Effector memory CD4-positive, alpha-beta T cell (primary cell): ENCODE data around the gene SLC41A3.

Experiments used
- DNase-seq, 3 donors: peaks; one replicate each; pipeline ENCODE4 v3.0.0-alpha.2; 2020
- H3K27ac ChIP-seq: 2 replicates; pipeline ENCODE4 v1.7.0; 2013; ENCODE audit warnings: mild to moderate bottlenecking, low read length, moderate library complexity; ENCODE audit not compliant: insufficient read depth, poor library complexity, severe bottlenecking
- H3K27me3 ChIP-seq: replicated peaks from 2 replicates; pipeline ENCODE4 v1.7.0; 2013; ENCODE audit warnings: mild to moderate bottlenecking, low read length; ENCODE audit not compliant: insufficient read depth, control insufficient read depth, poor library complexity, severe bottlenecking
- H3K36me3 ChIP-seq: 2 replicates; pipeline ENCODE4 v1.7.0; 2013; ENCODE audit warnings: mild to moderate bottlenecking, low read length, moderate library complexity; ENCODE audit not compliant: control insufficient read depth, insufficient read depth
- H3K4me1 ChIP-seq: 2 replicates; pipeline ENCODE4 v1.7.0; 2013; ENCODE audit warnings: low read length, mild to moderate bottlenecking; ENCODE audit not compliant: control insufficient read depth, insufficient read depth, poor library complexity, severe bottlenecking
- H3K4me3 ChIP-seq: 2 replicates; pipeline ENCODE4 v1.7.0; 2013; ENCODE audit warnings: low read length, low read depth, mild to moderate bottlenecking; ENCODE audit not compliant: insufficient read depth, poor library complexity, severe bottlenecking
- H3K9me3 ChIP-seq: 2 replicates; pipeline ENCODE4 v1.7.0; 2013; ENCODE audit warnings: mild to moderate bottlenecking, low read length, moderate library complexity; ENCODE audit not compliant: control insufficient read depth

Gene SLC41A3

DNA sequence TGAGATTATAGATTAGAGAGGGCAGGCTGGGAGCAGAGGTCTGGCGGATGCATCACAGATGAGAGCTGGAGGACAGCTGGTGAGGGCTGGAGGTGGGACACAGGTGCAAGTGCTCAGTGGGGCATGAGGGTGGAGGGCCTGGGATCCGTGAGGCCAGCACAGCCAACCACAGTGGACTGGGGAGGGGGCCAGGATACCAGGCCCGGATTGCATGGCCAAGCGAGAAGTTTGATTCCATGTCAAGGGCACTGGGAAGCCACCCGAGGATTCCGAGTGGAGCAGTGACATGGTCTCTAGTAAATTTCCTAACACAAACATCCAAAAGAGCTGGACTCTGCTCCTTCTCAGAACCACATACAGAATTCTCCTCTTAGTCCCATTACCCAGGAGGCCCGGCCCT, 44.0 kb upstream of the SLC41A3 start:
- Histone ChIP-seq H3K27me3 (no peaks in the 10 kb centered on the region), H3K36me3 (no peaks in the 10 kb centered on the region), H3K4me3 (no peak overlapping the region), H3K9me3 (no peaks in the 10 kb centered on the region), H3K4me1 (no peaks in the 10 kb centered on the region), H3K27ac (no peak overlapping the region)
- DNase-seq: no peak

DNA sequence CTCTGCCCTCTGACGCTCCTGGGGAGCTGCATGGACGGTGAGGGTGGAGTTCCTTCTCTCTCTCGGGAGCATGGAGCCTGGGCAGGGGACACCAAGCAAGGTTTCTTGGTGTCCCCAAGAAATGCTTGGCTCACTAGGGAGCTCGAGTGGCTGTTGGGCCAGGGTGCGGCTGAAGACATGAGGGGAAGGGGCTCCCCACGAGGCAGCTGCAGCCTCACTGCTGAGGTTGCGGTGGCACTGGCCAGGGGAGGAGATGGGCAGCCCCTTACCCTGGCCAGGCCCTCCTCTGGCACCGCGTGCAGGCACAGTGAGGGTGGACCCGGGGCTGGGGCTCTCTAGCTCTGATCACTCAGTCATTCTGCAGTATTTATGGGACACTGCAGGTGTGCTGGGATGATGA, 43.5 kb upstream of the SLC41A3 start:
- H3K9me3 ChIP-seq: no peaks in the 10 kb centered on the region
- H3K4me1 ChIP-seq: no peaks in the 10 kb centered on the region
- no peak overlapping the region for H3K27ac ChIP-seq
- H3K36me3 ChIP-seq: no peaks in the 10 kb centered on the region
- DNase-seq: no peak
- H3K27me3 ChIP-seq: no peaks in the 10 kb centered on the region
- no peak overlapping the region for H3K4me3 ChIP-seq

DNA sequence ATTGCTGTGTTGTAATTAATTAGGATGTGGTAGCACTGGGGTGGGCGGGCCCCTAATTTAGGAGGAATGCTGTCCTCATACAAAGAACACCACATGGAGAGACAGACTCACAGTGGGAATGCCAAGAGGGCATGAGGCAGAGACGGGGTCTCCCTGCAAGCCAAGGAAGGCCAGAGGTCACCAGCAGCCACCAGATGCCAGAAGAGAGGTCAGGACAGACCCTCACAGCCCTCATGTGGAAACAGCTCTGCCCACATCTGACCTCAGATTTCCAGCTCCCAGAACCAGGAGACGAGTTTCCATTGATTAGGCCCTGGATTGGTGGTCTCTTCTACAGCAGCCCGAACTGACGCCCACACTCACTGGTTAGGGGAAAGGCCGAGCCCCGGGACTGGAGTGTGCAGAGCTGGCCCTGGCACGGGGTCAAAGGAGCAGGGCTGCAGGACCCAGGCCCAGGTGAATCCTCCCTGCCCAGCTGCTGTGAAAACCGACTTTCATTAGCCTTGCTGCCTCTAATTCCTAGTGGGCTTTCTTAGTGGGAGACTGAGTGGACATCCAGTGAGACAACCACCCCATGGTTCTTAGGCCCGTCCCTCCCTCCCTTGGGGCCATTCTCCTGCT, 43.0 kb upstream of the SLC41A3 start:
- no peaks in the 10 kb centered on the region for H3K9me3 ChIP-seq
- DNase-seq: no peak
- no peaks in the 10 kb centered on the region for H3K27me3 ChIP-seq
- H3K4me1 ChIP-seq: no peaks in the 10 kb centered on the region
- H3K27ac ChIP-seq: no peak overlapping the region
- H3K36me3 ChIP-seq: no peaks in the 10 kb centered on the region
- H3K4me3 ChIP-seq: no peak overlapping the region

DNA sequence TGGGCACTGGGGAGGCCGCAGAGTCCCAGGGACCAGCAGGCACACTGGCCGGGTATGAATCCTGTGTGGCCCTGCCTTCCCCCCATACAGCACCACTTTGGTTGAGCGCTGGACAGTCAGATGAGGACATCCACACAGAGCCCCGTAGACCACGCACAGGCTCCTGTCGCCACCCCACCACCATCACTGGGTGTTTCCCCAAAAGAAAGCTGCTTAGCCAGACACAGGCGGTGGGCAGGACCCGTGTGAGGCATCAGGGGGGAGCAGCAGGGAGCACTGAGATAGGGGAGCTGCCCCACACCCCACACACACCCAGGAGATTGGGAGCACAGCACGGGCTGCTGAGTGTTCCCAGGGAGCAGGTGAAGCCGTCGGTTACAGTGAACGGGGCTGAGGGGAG, 42.4 kb upstream of the SLC41A3 start:
- H3K9me3 ChIP-seq: no peaks in the 10 kb centered on the region
- H3K4me1 ChIP-seq: no peaks in the 10 kb centered on the region
- H3K36me3 ChIP-seq: no peaks in the 10 kb centered on the region
- no peak for DNase-seq
- H3K27me3 ChIP-seq: no peaks in the 10 kb centered on the region
- no peak overlapping the region for H3K27ac ChIP-seq
- no peak overlapping the region for H3K4me3 ChIP-seq

DNA sequence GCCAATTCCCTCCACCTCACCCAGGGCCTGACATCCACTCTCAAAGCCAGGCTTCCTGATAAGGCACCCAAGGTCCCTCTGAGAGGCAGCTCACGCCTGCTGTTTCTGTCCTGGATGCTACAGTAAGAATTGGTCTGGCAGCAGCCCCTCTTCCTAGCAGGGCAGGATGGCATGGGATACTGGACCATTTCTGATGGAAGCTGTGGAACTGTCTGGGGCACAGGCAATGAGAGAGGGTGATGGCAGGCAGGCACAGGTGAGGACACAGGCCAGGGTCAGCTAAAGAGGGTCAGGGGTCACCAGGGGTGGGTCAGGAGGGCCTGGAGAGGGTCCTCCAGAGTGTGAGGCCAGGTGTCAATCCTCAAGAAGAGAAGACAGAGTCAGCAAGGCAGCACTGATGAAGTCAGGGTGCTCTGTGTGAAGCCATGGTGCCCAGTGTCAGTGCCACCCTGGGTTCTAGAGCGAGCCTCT, 41.9 kb upstream of the SLC41A3 start:
- Histone ChIP-seq H3K36me3 (no peaks in the 10 kb centered on the region), H3K4me3 (no peak overlapping the region), H3K27me3 (no peaks in the 10 kb centered on the region), H3K9me3 (no peaks in the 10 kb centered on the region), H3K4me1 (no peaks in the 10 kb centered on the region), H3K27ac (no peak overlapping the region)
- DNase-seq: no peak

DNA sequence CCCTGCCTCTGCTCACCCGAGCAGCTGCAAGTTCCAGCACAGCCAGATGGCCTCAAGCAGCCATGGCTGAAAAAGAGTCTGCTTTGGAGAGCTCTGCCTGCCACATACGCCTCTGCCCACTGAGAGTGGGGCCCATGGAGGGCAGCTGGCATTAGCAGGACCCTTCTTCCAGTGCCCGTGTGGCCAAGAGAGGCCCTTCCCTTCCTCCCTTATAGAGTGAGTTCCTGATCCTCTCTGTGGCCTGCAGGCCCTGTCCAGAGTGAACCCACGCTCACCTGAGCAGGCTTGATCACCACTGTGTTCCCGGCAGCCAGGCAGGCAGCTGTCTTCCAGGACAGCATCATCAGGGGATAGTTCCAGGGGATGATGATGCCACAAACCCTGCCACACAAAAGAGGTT, 41.4 kb upstream of the SLC41A3 start:
- H3K4me3 ChIP-seq: no peak overlapping the region
- no peak for DNase-seq
- no peak overlapping the region for H3K27ac ChIP-seq
- H3K27me3 ChIP-seq: no peaks in the 10 kb centered on the region
- no peaks in the 10 kb centered on the region for H3K36me3 ChIP-seq
- H3K4me1 ChIP-seq: no peaks in the 10 kb centered on the region
- H3K9me3 ChIP-seq: no peaks in the 10 kb centered on the region

DNA sequence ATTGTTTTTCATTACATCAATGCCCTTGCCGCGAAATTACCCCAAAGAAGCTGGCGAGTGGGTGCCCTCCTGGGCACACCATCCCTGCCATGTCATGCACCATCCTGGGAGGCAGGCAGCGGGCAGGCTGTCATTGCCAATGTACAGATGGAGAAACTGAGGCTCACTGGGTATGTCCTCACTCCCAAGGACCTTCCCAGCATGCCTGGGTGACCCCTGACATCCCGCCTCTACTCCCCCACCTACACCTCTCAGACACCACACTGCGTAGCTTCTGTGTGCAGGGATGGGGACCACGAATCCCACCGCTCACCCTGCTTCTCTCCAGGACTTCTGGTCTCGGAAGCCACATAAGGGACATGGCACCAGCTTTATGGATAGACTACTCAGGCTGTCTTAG, 41.0 kb upstream of the SLC41A3 start:
- no peak overlapping the region for H3K27ac ChIP-seq
- H3K27me3 ChIP-seq: no peaks in the 10 kb centered on the region
- no peak for DNase-seq
- H3K36me3 ChIP-seq: no peaks in the 10 kb centered on the region
- no peaks in the 10 kb centered on the region for H3K9me3 ChIP-seq
- no peak overlapping the region for H3K4me3 ChIP-seq
- no peaks in the 10 kb centered on the region for H3K4me1 ChIP-seq

DNA sequence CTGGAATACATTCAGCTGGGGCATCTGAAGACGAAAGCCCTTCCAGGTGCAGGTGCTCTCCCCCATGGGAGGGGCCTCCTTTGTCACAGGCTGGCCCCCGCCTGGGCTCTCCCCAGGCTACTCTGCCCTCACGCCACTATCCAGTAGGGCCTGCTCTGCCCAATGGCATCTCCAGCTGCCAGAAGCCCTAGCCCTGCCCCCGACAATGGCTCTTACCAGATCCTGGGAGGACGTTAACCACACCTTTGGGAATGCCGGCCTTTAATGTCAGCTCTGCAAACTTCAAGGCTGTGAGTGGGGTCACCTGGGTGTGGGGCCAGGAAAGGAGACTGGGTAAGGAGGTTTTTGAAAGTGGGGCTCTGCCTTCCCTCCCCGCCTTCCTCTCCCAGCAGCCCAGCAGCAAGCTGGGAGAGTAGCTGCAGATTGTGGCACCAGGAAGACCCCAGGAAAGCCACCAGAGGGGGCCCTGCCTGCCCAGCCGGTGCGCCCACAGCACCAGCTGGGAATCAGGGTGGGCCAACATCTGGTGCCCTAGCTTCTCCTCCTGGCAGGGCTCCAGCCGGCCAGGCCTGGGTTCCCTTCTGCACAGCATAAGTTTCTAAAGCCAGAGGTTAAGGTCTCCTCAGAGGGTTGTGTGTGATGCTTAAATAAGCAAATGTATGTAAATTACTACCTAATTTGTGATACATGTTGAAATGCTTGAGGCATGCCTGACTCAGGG, 40.4 kb upstream of the SLC41A3 start:
- Histone ChIP-seq H3K36me3 (no peaks in the 10 kb centered on the region), H3K4me3 (no peak overlapping the region), H3K9me3 (no peaks in the 10 kb centered on the region), H3K27me3 (no peaks in the 10 kb centered on the region), H3K27ac (no peak overlapping the region), H3K4me1 (no peaks in the 10 kb centered on the region)
- no peak for DNase-seq

DNA sequence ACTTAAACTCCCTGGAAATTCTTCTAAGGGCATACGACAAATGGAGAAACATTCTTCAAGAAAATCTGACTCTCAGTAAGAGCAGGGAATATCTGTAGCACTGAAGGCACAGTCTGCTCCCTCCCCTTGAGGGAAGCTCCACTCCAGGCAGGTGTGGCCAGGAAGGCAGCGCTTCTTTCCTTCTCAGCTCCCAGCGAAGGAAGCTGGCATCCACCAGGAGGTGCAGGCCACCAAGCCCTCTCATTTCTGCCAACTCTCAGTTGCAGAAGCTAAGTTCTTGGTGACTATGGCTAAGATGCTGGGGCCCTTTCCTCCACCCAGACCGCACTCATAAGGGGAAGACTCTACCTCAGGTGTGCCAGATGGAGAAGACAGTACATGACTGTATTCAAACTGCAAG, 37.7 kb upstream of the SLC41A3 start:
- Histone ChIP-seq H3K27me3 (no peaks in the 10 kb centered on the region), H3K36me3 (no peaks in the 10 kb centered on the region), H3K4me3 (no peak overlapping the region), H3K9me3 (no peaks in the 10 kb centered on the region), H3K4me1 (no peaks in the 10 kb centered on the region), H3K27ac (no peak overlapping the region)
- no peak for DNase-seq

DNA sequence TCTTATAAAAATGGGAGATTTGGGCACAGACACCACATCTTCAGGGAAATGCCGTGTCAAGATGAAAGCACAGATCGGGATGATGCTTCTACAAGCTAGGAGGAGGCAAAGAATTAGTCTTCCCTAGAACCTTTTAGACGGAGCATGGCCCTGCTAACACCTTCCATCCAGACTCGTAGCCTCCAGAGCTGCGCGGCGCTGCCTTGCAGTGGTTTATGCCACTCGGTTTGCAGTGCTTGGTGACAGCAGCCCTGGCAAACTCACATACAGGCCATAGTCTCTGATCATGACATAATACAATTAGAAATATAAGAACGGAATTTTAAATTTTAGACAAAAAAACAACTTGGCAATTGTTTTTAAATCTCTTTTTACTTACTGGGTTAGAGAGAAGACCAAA, 37.1 kb upstream of the SLC41A3 start:
- no peaks in the 10 kb centered on the region for H3K27me3 ChIP-seq
- H3K9me3 ChIP-seq: no peaks in the 10 kb centered on the region
- H3K27ac ChIP-seq: no peak overlapping the region
- H3K4me3 ChIP-seq: no peak overlapping the region
- no peaks in the 10 kb centered on the region for H3K36me3 ChIP-seq
- no peaks in the 10 kb centered on the region for H3K4me1 ChIP-seq
- no peak for DNase-seq
